ENCODE measurements around the gene MAGT1.
"Not testable (repeated sequence)": the region's sequence is repeated elsewhere in the genome, so short reads cannot be mapped to it uniquely, and the experiment has no call there.

MAGT1 gene

GRCh38 chrX:77831544-77831943 lies 63.7 kb downstream of the MAGT1 start:
- not testable (repeated sequence) for DNase-seq (ENCODE audit: low read depth)

GRCh38 chrX:77821989-77822388 lies 73.2 kb downstream of the MAGT1 start:
- DNase-seq (ENCODE audit: low read depth): not testable (repeated sequence)

- no peak for DNase-seq (ENCODE audit: low read depth)
Observed at GRCh38 chrX:77820091-77820727, 75.0 kb downstream of the MAGT1 start.

GRCh38 chrX:77814210-77814609 lies 81.0 kb downstream of the MAGT1 start:
- DNase-seq (ENCODE audit: low read depth): no peak

- no peak for DNase-seq (ENCODE audit: low read depth)
Observed at GRCh38 chrX:77802201-77802600, 93.0 kb downstream of the MAGT1 start.

- no peak for DNase-seq (ENCODE audit: low read depth)
Observed at GRCh38 chrX:77795124-77795523, 100.1 kb downstream of the MAGT1 start.

GRCh38 chrX:77793946-77794345 lies 101.3 kb downstream of the MAGT1 start:
- no peak for DNase-seq (ENCODE audit: low read depth)

GRCh38 chrX:77788050-77788449 lies 107.2 kb downstream of the MAGT1 start:
- no peak for DNase-seq (ENCODE audit: low read depth)

GRCh38 chrX:77786365-77786680 lies 108.9 kb downstream of the MAGT1 start:
- no peak for DNase-seq (ENCODE audit: low read depth)

- peak; percentile 44 for DNase-seq (ENCODE audit: low read depth)
Observed at GRCh38 chrX:77785486-77786364, 109.5 kb downstream of the MAGT1 start, which contains the start of gene ATRX. ATRX (minus strand) TSS chrX:77786216; CDS start chrX:77786001, 215 bp downstream.

GRCh38 chrX:77779695-77780094 lies 115.5 kb downstream of the MAGT1 start:
- DNase-seq (ENCODE audit: low read depth): no peak

- DNase-seq (ENCODE audit: low read depth): no peak
Observed at GRCh38 chrX:77776659-77777058, 118.6 kb downstream of the MAGT1 start.
